ENCODE data around the gene RBM4.

- TF ChIP-seq ARID4B (CRISPR knock-in tag; IDR thresholded peaks at IDR 0.05) = no peak
- TF ChIP-seq RBM22 (IDR thresholded peaks at IDR 0.05; ENCODE audit: low read depth, low read length, poor library complexity, severe bottlenecking) = no peak
- no peak for TF ChIP-seq RNF2 (IDR thresholded peaks at IDR 0.05)
Measured at GRCh38 chr11:66600631-66601233, 37.8 kb upstream of the RBM4 start.
